ENCODE data around the gene KIF24.

DNA sequence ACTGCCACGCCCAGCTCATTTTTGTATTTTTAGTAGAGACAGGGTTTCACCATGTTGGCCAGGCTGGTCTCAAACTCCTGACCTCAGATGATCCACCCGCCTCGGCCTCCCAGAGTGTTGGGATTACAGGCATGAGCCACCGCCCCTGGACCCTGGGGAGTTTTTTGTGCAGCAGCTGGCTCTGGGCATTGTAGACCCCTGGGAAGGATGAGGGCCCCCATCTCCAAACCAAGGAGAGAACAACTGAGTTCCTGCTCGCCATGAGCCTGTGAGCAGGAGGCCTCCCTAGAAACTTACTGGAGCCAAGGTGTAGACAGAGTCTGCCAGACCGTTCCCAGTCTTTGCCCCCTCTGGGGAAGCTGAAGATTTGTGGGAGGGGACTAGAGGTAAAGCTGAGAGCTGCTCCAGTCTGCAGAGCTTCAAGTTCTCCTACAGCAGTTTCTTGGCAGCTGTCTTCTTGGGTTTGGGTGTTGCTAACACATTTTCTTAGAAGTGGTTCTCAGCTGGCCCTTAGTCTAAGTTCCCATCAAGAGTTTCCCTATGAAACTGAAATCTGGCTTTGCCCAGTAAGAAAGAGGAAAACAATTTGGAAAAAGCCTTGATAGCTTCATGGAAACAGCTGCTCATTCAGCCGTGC lies 12.7 kb upstream of the KIF24 start:
- TF ChIP-seq SIN3A (IDR thresholded peaks at IDR 0.05; ENCODE audit: borderline replicate concordance, insufficient read depth, low read length) (no peak), POLR2AphosphoS5 (IDR thresholded peaks at IDR 0.05; ENCODE audit: low read depth, low read length) (no peak)

Measured in PFSK-1 (cell line).